ENCODE measurements around the gene IQGAP3.

DNA sequence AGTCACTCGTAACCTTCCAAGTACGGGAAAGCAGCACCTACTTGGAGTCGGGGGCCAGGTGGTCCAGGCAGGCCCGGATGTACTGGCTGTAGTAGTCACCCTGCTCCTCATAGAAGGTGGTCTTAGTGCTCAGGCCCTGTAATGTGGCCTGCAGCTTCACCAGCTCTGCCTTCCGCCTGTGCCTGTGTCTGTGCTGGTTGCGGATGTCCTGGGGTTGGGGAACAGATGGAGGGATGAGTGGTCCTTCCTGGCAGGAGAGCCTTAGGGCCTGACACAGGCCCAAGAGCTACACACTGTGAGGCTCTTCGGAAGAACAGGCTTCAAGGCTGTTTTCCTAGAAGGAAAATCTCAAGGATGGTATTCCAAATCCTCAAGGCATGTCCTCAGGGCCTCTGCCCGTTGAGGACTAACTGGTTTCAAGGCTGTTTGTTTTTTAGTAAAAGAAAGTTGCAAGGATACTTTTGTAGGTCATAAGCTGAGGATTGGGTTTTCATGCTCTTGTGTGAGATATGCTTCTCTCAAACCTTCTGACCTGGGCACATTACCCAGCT lies 43.4 kb downstream of the IQGAP3 start:
- TF ChIP-seq NFIC (IDR thresholded peaks at IDR 0.05), result no peak
- TF ChIP-seq REST (IDR thresholded peaks at IDR 0.05; ENCODE audit: low read depth), result no peak
- TF ChIP-seq EGR1 (IDR thresholded peaks at IDR 0.05), result no peak
- no peak for TF ChIP-seq EP300 (IDR thresholded peaks at IDR 0.05; ENCODE audit: borderline replicate concordance)
- TF ChIP-seq, protein P1, sequence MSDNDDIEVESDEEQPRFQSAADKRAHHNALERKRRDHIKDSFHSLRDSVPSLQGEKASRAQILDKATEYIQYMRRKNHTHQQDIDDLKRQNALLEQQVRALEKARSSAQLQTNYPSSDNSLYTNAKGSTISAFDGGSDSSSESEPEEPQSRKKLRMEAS (IDR thresholded peaks at IDR 0.05), result no peak
- TF ChIP-seq CEBPB (IDR thresholded peaks at IDR 0.05), result no peak

All from Ishikawa (cell line).